ENCODE data around the gene BTBD7. TPM values are rescaled to one million over a fixed set of nuclear protein-coding genes. Genes with fewer than 3 reads are reported as not detected.

The BTBD7 gene
- total and polyA plus RNA-seq, 2 donors (not counting 3 experiments of a cell fraction or from before 2014, with no cell fraction given), result 20.9 to 50.2 TPM

GRCh38 chr14:93328546-93328945, 4.3 kb downstream of the BTBD7 start:
- Histone ChIP-seq H3K36me3 (ENCODE audit: control insufficient read depth in 2 of 2, extremely low read depth in 1 of 2, insufficient read depth in 2 of 2, low read length in 2 of 2) (no peaks in the 10 kb centered on the region), H3K27me3 (ENCODE audit: control insufficient read depth in 2 of 2, insufficient read depth in 2 of 2, low read length in 2 of 2) (no peaks in the 10 kb centered on the region), H3K79me2 (ENCODE audit: control insufficient read depth, insufficient read depth, low read length) (peaks cover 91% of the 10 kb centered on the region), H4K20me1 (replicated peaks; ENCODE audit: control insufficient read depth, extremely low read depth, insufficient read depth, low read length) (peaks cover 2% of the 10 kb centered on the region), H3K4me1 (ENCODE audit: control insufficient read depth, extremely low read depth, insufficient read depth, low read length) (peaks cover 23% of the 10 kb centered on the region), H2AFZ (ENCODE audit: low read depth, low read length) (no peak overlapping the region), H3K9ac (replicated peaks; ENCODE audit: extremely low read depth, insufficient read depth, low read length) (no peak overlapping the region), H3K4me2 (ENCODE audit: insufficient read depth, low read length) (no peak overlapping the region), H3K4me3 (replicated peaks in 1 of 3; ENCODE audit: insufficient read depth in 1 of 3, low read depth in 1 of 3, low read length in 3 of 3) (no peak overlapping the region), H3K27ac (ENCODE audit: insufficient read depth, low read depth, low read length) (no peak overlapping the region), H3K9me3 (replicated peaks; ENCODE audit: control insufficient read depth, insufficient read depth, low read length) (no peaks in the 10 kb centered on the region), H3K9me1 (replicated peaks; ENCODE audit: control insufficient read depth, extremely low read depth, insufficient read depth, low read length) (no peaks in the 10 kb centered on the region)
- FAIRE-seq (no peak), DNase-seq (ENCODE audit: low read depth, low spot score) (no peak)
- dilution Hi-C loops (cut with MboI; ENCODE audit: extremely low pct_ligation_motif_present, low sequenced_read_pairs), result no loop called here
- POLR2A ChIA-PET, result no interaction called here
- intact Hi-C loops (cut with micrococcal nuclease), result no loop called here
- CTCF ChIA-PET, result no interaction called here
- TF ChIP-seq EZH2 (IDR thresholded peaks at IDR 0.05; ENCODE audit: borderline replicate concordance, low read depth, low read length, severe bottlenecking) (no peak), MAX (IDR thresholded peaks at IDR 0.05; ENCODE audit: insufficient read depth, insufficient read length) (no peak), GATA2 (IDR thresholded peaks at IDR 0.05; ENCODE audit: insufficient read depth, insufficient read length, low read depth, low read length) (no peak), JUN (IDR thresholded peaks at IDR 0.05; ENCODE audit: borderline replicate concordance, insufficient read depth, insufficient read length, low read depth) (no peak), POLR2A (IDR thresholded peaks at IDR 0.05; ENCODE audit: low read depth, low read length) (no peak), POLR2AphosphoS5 (IDR thresholded peaks at IDR 0.05; ENCODE audit: insufficient read depth, low read depth, low read length) (no peak), FOS (IDR thresholded peaks at IDR 0.05; ENCODE audit: borderline replicate concordance, insufficient read depth, low read length) (no peak), CTCF (IDR thresholded peaks at IDR 0.05; ENCODE audit: extremely low read depth in 1 of 2, insufficient read depth in 1 of 2, low read depth in 1 of 2, low read length in 2 of 2) (no peak), MYC (IDR thresholded peaks at IDR 0.05; ENCODE audit: low read depth, low read length) (no peak)
- no TSS peak for BruUV-seq (replicated peaks)

Measured in endothelial cell of umbilical vein (primary cell).